Tibial nerve (tissue), 3 donors: ENCODE data around the gene PACSIN1.

Experiments used
- POLR2A ChIP-seq, 2 donors: fragments of 450-650 bp; IDR thresholded peaks; one replicate each; pipeline ENCODE4 v1.6.1; 2017; ENCODE audit warnings: antibody characterized with exemption in 2 of 2, mild to moderate bottlenecking in 2 of 2, moderate library complexity in 2 of 2
- TF ChIP-seq, protein P1 (sequence below), 5 experiments: fragments of 200-600 bp in 3 of 5; fragments of 450-650 bp in 2 of 5; sonication (generic) in 3 of 5; IDR thresholded peaks; one replicate each; pipeline ENCODE4 v1.5.1; 2016 to 2019; ENCODE audit warnings: antibody characterized with exemption in 5 of 5, mild to moderate bottlenecking in 3 of 5, moderate library complexity in 2 of 5

DNA sequence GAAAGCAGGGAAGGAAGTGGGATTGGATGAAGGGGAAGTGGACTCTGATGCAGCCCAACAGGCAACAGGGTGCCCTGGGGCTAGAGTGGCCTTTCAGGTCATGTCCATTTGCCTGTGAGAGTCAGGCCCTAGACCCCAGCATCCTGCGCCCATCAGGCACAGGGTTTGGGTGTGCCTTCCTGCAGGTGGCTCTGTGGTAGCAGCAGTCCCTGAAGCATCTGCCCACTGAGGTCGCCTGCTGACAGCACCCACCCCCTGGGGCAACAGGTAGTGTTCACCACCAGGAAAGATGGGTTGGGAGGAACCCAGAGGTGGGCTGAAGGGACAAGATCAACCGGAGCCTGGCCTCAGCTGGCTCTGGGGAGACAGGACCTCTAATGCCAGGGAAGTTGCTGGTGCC, 3.6 kb downstream of the PACSIN1 start:
- TF ChIP-seq, protein P1, sequence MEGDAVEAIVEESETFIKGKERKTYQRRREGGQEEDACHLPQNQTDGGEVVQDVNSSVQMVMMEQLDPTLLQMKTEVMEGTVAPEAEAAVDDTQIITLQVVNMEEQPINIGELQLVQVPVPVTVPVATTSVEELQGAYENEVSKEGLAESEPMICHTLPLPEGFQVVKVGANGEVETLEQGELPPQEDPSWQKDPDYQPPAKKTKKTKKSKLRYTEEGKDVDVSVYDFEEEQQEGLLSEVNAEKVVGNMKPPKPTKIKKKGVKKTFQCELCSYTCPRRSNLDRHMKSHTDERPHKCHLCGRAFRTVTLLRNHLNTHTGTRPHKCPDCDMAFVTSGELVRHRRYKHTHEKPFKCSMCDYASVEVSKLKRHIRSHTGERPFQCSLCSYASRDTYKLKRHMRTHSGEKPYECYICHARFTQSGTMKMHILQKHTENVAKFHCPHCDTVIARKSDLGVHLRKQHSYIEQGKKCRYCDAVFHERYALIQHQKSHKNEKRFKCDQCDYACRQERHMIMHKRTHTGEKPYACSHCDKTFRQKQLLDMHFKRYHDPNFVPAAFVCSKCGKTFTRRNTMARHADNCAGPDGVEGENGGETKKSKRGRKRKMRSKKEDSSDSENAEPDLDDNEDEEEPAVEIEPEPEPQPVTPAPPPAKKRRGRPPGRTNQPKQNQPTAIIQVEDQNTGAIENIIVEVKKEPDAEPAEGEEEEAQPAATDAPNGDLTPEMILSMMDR (IDR thresholded peaks at IDR 0.05): no peak
- TF ChIP-seq POLR2A (IDR thresholded peaks at IDR 0.05): no peak
